Measurements from ENCODE around the gene NTF3.

Gene NTF3

GRCh38 chr12:5432011-5432400, at the start of gene NTF3:
TSS of gene NTF3 (plus strand) at chr12:5432108. CDS start at chr12:5432325, 217 bp downstream.
- Histone ChIP-seq H3K9me3 (ENCODE audit: control insufficient read depth, insufficient read depth, low read length) (no peaks in the 10 kb centered on the region), H3K27ac (ENCODE audit: low read depth, low read length) (no peak within 1 kb of the TSS), H3K9ac (ENCODE audit: low read depth, low read length) (no peak within 1 kb of the TSS), H3K4me3 (ENCODE audit: low read depth, low read length) (peak within 1 kb of the TSS; percentile 69), H3K4me1 (ENCODE audit: control insufficient read depth, insufficient read depth, low read length) (peaks cover 44% of the 10 kb centered on the region), H3K36me3 (ENCODE audit: control insufficient read depth, insufficient read depth, low read length) (no peaks in the 10 kb centered on the region), H3K27me3 (ENCODE audit: control insufficient read depth, insufficient read depth, low read length) (peaks cover 84% of the 10 kb centered on the region)

GRCh38 chr12:5384015-5384414, 47.9 kb upstream of the NTF3 start:
- Histone ChIP-seq H3K9ac (ENCODE audit: low read depth, low read length) (no peak overlapping the region), H3K36me3 (ENCODE audit: control insufficient read depth, insufficient read depth, low read length) (no peaks in the 10 kb centered on the region), H3K27ac (ENCODE audit: low read depth, low read length) (no peak overlapping the region), H3K9me3 (ENCODE audit: control insufficient read depth, insufficient read depth, low read length) (no peaks in the 10 kb centered on the region), H3K4me3 (ENCODE audit: low read depth, low read length) (no peak overlapping the region), H3K4me1 (ENCODE audit: control insufficient read depth, insufficient read depth, low read length) (peaks cover 5% of the 10 kb centered on the region; the same call in 1 of the 2 replicates), H3K27me3 (ENCODE audit: control insufficient read depth, insufficient read depth, low read length) (no peaks in the 10 kb centered on the region)

- Histone ChIP-seq H3K27ac (ENCODE audit: low read depth, low read length) (no peak overlapping the region), H3K9me3 (ENCODE audit: control insufficient read depth, insufficient read depth, low read length) (no peaks in the 10 kb centered on the region), H3K9ac (ENCODE audit: low read depth, low read length) (no peak overlapping the region), H3K4me3 (ENCODE audit: low read depth, low read length) (no peak overlapping the region), H3K27me3 (ENCODE audit: control insufficient read depth, insufficient read depth, low read length) (no peaks in the 10 kb centered on the region), H3K36me3 (ENCODE audit: control insufficient read depth, insufficient read depth, low read length) (no peaks in the 10 kb centered on the region), H3K4me1 (ENCODE audit: control insufficient read depth, insufficient read depth, low read length) (peaks cover 5% of the 10 kb centered on the region; the same call in 1 of the 2 replicates)
Observed at GRCh38 chr12:5388581-5389535, 43.0 kb upstream of the NTF3 start.

- no peaks in the 10 kb centered on the region for H3K27me3 ChIP-seq (ENCODE audit: control insufficient read depth, insufficient read depth, low read length)
- H3K36me3 ChIP-seq (ENCODE audit: control insufficient read depth, insufficient read depth, low read length), result no peaks in the 10 kb centered on the region
- no peak overlapping the region for H3K4me3 ChIP-seq (ENCODE audit: low read depth, low read length)
- H3K9me3 ChIP-seq (ENCODE audit: control insufficient read depth, insufficient read depth, low read length), result no peaks in the 10 kb centered on the region
- no peak overlapping the region for H3K9ac ChIP-seq (ENCODE audit: low read depth, low read length)
- peak overlapping the region; percentile 11 for H3K27ac ChIP-seq (ENCODE audit: low read depth, low read length)
- 0 out of 2 replicates have a peak, but pooled peaks cover under 1% of the 10 kb centered on the region for H3K4me1 ChIP-seq (ENCODE audit: control insufficient read depth, insufficient read depth, low read length)
Observed at GRCh38 chr12:5390174-5390799, 41.6 kb upstream of the NTF3 start.

GRCh38 chr12:5391653-5392052, 40.3 kb upstream of the NTF3 start:
- Histone ChIP-seq H3K9ac (ENCODE audit: low read depth, low read length) (no peak overlapping the region), H3K4me1 (ENCODE audit: control insufficient read depth, insufficient read depth, low read length) (0 out of 2 replicates have a peak, but pooled peaks cover 4% of the 10 kb centered on the region), H3K4me3 (ENCODE audit: low read depth, low read length) (no peak overlapping the region), H3K36me3 (ENCODE audit: control insufficient read depth, insufficient read depth, low read length) (no peaks in the 10 kb centered on the region), H3K9me3 (ENCODE audit: control insufficient read depth, insufficient read depth, low read length) (no peaks in the 10 kb centered on the region), H3K27ac (ENCODE audit: low read depth, low read length) (peak overlapping the region; percentile 46), H3K27me3 (ENCODE audit: control insufficient read depth, insufficient read depth, low read length) (no peaks in the 10 kb centered on the region)

- Histone ChIP-seq H3K27ac (ENCODE audit: low read depth, low read length) (no peak overlapping the region), H3K9ac (ENCODE audit: low read depth, low read length) (no peak overlapping the region), H3K4me3 (ENCODE audit: low read depth, low read length) (no peak overlapping the region), H3K4me1 (ENCODE audit: control insufficient read depth, insufficient read depth, low read length) (0 out of 2 replicates have a peak, but pooled peaks cover 4% of the 10 kb centered on the region), H3K36me3 (ENCODE audit: control insufficient read depth, insufficient read depth, low read length) (no peaks in the 10 kb centered on the region), H3K9me3 (ENCODE audit: control insufficient read depth, insufficient read depth, low read length) (no peaks in the 10 kb centered on the region), H3K27me3 (ENCODE audit: control insufficient read depth, insufficient read depth, low read length) (no peaks in the 10 kb centered on the region)
Observed at GRCh38 chr12:5392961-5393360, 38.9 kb upstream of the NTF3 start.

GRCh38 chr12:5395443-5396271, 36.3 kb upstream of the NTF3 start:
- Histone ChIP-seq H3K4me1 (ENCODE audit: control insufficient read depth, insufficient read depth, low read length) (0 out of 2 replicates have a peak, but pooled peaks cover 4% of the 10 kb centered on the region), H3K9ac (ENCODE audit: low read depth, low read length) (no peak overlapping the region), H3K4me3 (ENCODE audit: low read depth, low read length) (no peak overlapping the region), H3K27me3 (ENCODE audit: control insufficient read depth, insufficient read depth, low read length) (no peaks in the 10 kb centered on the region; the same call in 1 of the 2 replicates), H3K9me3 (ENCODE audit: control insufficient read depth, insufficient read depth, low read length) (no peaks in the 10 kb centered on the region), H3K27ac (ENCODE audit: low read depth, low read length) (no peak overlapping the region), H3K36me3 (ENCODE audit: control insufficient read depth, insufficient read depth, low read length) (no peaks in the 10 kb centered on the region)

GRCh38 chr12:5396541-5396940, 35.4 kb upstream of the NTF3 start:
- H3K27me3 ChIP-seq (ENCODE audit: control insufficient read depth, insufficient read depth, low read length), result no peaks in the 10 kb centered on the region; the same call in 1 of the 2 replicates
- no peak overlapping the region for H3K4me3 ChIP-seq (ENCODE audit: low read depth, low read length)

GRCh38 chr12:5399266-5399665, 32.6 kb upstream of the NTF3 start:
- Histone ChIP-seq H3K4me1 (ENCODE audit: control insufficient read depth, insufficient read depth, low read length) (0 out of 2 replicates have a peak, but pooled peaks cover 4% of the 10 kb centered on the region), H3K9ac (ENCODE audit: low read depth, low read length) (no peak overlapping the region), H3K4me3 (ENCODE audit: low read depth, low read length) (no peak overlapping the region), H3K9me3 (ENCODE audit: control insufficient read depth, insufficient read depth, low read length) (no peaks in the 10 kb centered on the region), H3K27ac (ENCODE audit: low read depth, low read length) (no peak overlapping the region), H3K36me3 (ENCODE audit: control insufficient read depth, insufficient read depth, low read length) (no peaks in the 10 kb centered on the region), H3K27me3 (ENCODE audit: control insufficient read depth, insufficient read depth, low read length) (no peaks in the 10 kb centered on the region; the same call in 1 of the 2 replicates)

More at GRCh38 chr12:5396541-5396940, 35.4 kb upstream of the NTF3 start:
- H3K36me3 ChIP-seq (ENCODE audit: control insufficient read depth, insufficient read depth, low read length), result no peaks in the 10 kb centered on the region
- H3K9ac ChIP-seq (ENCODE audit: low read depth, low read length), result no peak overlapping the region
- no peaks in the 10 kb centered on the region for H3K9me3 ChIP-seq (ENCODE audit: control insufficient read depth, insufficient read depth, low read length)
- H3K4me1 ChIP-seq (ENCODE audit: control insufficient read depth, insufficient read depth, low read length), result 0 out of 2 replicates have a peak, but pooled peaks cover 4% of the 10 kb centered on the region
- H3K27ac ChIP-seq (ENCODE audit: low read depth, low read length), result no peak overlapping the region
